Activated naive CD4-positive, alpha-beta T cell (primary cell): ENCODE data around the gene DMAC2L.
"Not testable (repeated sequence)": the region's sequence is repeated elsewhere in the genome, so short reads cannot be mapped to it uniquely, and the experiment has no call there.

Source experiments
- DNase-seq, 4 experiments: peaks; one replicate each; lab custom pipeline; 2025; lab: John Stamatoyannopoulos, UW

DMAC2L gene, protein sequence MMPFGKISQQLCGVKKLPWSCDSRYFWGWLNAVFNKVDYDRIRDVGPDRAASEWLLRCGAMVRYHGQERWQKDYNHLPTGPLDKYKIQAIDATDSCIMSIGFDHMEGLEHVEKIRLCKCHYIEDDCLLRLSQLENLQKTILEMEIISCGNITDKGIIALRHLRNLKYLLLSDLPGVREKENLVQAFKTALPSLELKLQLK

DNA sequence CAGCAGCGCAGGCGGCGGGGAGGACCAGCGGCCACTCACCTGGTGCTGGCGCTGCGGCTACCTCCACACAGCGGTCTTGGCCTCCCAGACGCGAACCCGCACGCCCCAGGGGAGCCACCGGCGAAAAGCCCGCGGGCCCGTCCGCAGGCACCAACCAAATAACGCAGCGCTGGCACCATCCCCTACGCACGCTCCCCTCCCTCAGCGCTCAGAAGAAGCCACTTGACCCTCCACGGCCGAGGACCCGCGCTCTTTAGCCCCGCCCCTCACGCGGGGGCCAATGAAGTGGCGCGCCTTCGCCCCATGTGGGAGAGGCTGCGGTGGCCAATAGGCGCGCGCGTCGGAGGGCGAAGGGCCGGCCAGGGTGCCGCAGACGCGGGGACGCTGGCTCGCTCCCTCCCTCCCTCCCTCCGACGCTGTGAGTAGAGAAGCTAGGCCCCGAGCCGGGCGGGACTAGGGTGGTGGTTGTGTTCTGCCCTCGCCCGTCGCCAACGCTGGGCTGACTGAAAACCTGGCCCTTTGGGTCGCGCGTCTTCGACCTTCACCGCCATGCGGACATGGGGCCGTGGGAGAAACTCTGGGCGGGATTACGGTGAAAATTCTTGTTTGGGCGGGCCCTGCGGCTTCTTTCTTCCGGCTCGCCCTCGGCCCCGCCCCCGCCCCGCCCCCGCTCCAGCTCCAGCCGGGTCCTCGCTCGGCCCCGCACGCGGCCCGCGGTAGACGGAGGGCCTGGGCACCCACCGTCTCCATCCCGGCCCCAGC lies at the start of gene DMAC2L, which contains the start of gene L2HGDH:
TSS of gene DMAC2L (plus strand) at position 353 of the 762 bp plus-strand sequence. CDS start 9,164 bp downstream, outside the sequence.
TSS of gene L2HGDH (minus strand) at position 258 of the 762 bp plus-strand sequence. CDS start at position 179, 79 bp downstream.
- peak; percentile 79 to 84 (median 82) for DNase-seq

DNA sequence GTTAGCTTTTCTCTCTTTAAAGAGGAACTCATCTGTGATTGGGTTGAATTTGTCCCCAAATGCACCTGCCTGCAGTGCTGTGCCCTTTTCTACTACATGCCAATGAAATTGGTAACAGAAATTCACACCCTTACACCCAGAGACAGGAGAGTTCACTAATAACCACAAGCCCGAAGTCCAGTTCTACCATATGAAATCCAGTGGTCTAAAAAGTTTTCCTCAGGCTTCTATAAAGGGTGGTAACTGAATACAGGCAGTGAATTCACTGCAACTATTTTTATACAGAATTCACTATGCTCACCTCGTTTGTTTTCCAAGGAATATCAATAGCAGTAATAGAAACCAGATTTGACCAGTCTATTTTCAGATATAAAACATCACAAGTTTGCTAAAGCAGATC lies 49.3 kb upstream of the DMAC2L start:
- no peak for DNase-seq

DNA sequence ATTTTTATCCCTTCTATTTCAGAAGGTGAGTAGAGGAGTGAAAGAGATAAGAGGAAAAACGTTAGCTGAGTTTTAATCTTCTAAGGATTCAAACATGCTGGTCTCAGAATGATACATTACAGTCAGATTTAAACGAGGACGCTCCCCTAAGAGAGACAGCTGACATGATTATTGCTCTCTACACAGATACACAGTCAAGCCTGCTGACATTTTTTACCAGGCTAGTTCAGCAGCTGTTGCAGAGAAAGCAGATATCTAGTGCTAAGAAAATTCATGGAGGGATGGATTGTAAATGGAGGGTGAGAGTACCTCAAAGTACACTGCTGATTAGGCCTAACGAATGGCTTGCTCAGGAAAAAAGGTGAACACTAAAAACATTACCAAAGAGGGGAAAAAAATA lies 48.8 kb upstream of the DMAC2L start:
- DNase-seq = no peak

DNA sequence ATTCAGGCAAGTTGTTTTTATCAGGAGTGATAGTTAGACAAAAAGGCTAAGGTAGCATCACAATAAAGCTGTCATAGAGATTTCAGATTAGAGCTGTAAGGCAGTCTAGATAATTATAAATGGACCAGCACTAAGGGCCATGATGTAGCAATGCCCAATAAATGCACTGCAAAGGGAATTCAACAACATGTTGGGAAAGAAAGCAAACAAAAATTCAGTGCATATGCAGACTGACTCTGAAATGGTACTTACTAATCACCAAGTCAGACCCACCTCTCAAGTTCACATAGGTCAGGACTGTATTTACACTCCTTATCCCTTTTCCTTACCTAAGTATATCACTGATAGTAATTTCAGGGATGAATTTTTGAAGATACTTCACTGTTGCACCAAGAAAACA lies 47.1 kb upstream of the DMAC2L start:
- DNase-seq = no peak

DNA sequence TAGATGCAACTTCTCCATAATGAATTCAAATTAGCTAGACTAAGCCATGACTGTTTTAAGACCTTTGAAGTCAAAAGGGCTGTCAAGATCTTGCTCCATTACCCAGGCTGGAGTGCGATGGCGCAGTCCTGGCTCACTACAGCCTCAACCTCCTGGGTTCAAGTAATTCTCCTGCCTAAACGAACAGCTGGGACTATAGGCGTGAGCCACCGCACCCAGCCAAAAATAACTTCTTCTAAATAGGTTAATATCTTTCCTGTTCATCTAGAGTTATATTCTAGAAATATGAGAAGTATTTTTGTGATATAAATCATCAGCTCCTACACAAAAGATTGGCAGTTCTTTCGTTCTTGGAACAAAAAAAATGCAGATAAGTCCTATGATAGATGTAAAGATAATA lies 41.2 kb upstream of the DMAC2L start:
- no peak for DNase-seq

DNA sequence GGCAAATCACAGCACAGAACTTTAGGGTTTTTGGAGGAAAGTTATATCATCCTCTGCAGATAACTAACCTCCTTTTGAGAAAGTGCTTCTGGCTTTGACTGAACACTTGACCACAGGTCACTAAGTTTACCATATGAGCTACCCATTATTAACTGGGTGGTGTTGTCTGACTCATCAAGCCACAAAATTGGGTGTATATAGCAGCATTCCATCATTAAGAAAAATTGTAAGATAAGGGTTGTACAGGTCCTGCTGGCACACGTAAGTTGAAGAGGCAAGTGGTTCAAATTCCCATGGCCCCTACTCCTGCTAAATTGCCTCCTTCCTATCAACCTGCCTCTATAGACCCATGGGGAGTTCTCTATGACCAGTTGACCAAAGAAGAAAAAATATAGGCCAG lies 39.6 kb upstream of the DMAC2L start:
- DNase-seq = no peak

DNA sequence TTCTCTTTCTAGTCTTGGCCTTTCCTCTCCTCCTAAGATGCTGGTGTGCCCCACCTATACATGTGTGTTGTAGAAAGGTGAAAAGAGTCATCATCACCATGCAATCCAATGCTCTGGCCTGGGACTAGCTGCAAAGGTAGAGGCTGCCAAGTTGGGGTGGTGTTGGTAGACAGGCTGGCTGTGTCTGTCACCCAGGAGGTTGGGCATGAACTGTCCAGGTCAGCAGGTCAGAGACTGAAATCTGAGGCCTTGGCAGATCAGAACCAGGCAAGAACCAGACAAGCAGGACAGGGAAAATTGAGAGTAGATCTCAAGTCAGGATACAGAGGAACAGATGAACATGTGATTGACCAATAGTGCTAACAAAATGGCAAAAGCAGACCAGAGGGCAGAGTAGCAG lies 26.3 kb upstream of the DMAC2L start:
- DNase-seq = no peak

DNA sequence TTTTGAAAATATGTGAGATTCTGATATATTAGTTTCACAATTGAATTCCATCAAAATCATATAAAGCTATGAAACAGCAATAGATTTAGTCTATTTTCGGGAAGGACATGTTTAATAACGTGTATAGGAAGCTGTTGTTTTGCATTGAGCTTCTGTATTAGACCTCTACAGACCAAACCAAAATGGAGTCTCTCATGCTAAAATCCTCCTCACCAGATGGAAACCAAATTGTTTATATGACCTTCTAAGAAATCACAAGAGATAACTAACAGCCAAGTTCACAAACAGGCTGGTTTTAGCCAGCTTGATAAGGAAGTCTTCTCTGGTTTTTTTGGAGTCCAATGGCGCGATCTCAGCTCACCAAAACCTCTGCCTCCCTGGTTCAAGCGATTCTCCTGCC lies 24.0 kb upstream of the DMAC2L start:
- no peak for DNase-seq

DNA sequence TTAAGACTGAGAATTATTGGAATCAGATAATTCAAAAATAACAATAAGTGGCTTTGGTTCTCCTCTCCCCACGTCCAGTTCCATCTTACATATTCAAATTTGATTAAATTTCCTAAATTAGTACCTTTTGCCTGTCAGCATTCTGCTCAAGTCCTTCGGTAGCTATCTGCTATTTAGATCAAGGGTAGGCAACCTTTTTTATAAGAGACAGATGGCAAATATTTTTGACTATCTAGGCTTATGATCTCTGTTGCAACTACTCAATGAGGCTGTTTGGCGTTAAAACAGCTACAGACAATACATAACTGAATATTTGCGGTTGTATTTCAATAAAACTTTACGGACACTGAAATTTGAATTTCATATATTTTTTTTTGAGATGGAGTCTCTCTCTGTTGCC lies 21.8 kb upstream of the DMAC2L start:
- no peak for DNase-seq

DNA sequence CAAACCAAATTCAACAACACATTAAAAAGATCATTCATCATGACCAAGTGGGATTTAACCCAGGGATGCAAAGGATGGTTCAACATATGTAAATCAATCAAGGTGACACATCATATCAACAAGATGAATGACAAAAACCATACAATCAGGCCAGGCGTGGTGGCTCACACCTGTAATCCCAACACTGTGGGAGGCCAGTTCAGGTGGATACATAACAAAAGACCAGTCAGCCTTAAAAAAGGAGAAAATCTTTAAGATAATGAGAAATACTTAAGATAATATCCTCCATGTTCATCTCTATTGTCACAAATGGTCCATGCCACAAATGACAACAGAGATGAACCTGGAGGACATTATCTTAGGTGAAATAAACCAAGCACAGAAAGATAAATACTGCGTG lies 12.5 kb upstream of the DMAC2L start:
- DNase-seq = no peak

DNA sequence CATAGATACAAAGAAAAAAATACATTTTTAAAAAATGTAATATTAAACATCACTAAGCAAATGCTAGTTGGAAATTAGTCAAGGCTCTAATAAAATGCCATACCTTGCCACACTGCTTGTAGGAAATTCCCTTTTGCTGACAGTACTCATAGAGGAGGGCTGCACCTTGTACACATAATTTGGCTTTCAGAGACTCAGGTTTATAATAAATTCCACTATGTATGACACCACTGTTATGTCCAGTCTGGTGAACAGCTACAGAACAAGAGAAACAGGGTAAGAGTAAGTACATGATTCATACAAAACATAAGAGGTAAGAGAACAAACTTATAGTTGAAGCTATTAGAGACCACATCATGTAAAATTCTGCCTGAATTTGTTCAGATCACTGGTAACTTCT lies 10.2 kb upstream of the DMAC2L start:
- DNase-seq = no peak

DNA sequence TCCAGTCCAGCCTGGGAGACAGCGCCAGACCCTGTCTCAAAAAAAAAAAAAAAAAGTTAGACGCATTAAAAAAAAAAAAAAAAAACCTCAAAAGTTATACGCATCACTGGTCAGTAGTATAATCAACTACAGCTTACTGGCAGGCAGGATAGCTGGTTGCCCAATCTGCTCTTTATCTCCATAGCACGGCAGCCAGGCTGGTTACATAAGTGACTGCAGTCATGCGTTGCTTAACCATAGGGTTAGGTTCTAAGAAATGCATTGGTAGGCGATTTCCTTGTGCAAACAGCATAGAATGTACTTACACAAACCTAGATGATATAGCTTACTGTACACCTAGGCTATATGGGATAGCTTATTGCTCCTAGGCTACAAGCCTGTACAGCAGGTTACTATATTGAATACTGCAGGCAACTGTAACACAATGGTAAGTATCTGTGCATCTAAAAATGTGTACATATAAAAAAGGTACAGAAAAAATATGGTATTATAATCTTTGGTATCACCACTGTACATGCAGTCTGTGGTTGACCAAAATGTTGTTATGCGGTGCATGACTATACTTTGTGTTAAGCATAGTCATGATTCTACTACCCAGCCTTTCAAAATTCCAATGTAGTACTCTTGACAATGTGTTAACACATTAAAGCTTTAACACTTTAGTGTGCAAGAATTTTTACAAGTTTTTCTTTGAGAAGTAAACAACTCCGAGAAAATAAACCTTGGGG lies 8.2 kb upstream of the DMAC2L start:
- DNase-seq = no peak

DNA sequence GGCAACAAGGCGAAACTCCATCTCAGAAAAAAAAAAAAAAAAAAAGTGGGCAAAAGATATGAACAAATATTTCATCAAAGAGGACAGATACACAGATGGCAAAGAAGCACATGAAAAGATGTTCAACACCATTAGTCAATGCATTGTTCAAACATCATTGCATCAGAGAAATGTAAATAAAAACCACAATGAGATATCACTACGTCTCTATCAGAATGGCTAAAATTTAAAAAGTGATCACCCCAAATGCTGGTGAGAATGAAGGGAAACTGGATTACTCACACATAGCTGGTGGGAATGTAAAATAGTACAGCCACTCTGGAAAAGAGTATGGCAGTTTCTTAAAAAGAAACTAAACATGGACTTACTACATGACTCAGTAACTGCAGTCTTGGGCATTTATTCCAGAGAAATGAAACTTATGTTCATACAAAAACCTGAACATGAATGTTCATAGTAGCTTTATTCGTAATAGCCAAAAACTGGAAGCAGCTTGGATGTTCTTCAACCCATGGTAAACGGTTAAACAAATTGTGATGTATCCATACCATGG lies 3.7 kb upstream of the DMAC2L start:
- DNase-seq = no peak

DNA sequence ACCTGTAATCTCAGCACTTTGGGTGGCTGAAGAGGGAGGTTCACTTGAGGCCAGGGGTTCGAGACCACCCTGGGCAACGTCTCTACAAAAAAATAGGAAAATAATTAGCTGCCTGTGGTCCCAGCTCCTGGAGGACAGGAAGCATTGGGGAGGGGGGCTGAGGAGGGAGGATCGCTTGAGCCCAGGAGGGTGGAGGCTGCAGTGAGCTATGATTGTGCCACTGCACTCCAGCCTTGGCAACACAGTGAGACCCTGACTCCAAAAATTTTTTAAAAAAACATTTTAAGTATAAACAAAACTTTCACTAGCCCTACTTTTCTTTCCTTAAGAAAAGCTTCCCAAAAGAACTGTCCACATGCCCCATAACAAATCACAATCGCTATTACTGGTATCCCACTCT lies 1.7 kb upstream of the DMAC2L start:
- DNase-seq = no peak

DNA sequence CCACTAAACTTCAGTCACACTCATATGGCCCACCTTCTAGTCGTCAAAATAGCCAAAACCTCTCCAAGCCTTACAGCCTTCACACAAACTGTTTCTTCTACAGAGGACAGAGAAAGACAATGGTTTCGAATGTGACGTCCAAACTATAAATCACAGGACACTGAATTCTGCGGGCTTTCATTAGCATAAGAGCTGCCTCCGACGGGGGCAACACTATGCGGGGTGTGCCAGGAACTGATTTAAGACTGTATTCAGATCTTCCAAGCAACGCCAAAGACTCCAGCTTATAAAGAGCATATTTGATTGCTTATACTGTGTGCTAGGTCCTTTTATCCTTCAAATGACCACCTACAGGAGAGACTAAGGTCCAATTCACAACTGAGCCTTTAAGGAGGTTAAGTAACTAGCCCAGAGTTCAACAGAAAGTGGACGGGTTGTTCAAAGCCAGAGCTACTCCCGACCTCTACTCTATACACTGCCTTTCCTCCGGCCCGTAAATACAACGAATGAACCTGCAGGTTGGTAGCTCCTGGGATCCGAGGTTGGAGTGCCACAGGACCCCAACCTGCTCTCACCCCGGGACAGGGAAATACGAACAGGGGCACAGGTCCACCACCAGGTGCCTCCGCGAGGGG lies 670 bp upstream of the DMAC2L start:
- DNase-seq = no peak

DNA sequence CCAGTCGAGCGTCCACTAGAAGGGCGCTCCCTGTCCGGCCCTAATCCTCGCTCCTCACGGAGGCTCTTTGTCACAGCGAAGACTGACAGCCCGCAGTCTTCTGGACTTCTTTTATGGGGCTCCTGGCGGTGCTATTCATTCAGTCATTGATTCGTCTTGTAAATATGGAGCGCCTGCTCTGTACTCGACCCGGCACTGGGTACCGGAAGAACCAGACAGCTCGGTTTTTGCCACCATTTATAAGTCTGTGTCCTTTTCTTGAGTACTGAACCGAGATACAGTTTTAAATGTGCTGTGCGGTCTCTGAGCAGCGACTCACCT lies 570 bp downstream of the DMAC2L start:
- peak in 1 of 4 experiments; percentile 59 for DNase-seq

DNA sequence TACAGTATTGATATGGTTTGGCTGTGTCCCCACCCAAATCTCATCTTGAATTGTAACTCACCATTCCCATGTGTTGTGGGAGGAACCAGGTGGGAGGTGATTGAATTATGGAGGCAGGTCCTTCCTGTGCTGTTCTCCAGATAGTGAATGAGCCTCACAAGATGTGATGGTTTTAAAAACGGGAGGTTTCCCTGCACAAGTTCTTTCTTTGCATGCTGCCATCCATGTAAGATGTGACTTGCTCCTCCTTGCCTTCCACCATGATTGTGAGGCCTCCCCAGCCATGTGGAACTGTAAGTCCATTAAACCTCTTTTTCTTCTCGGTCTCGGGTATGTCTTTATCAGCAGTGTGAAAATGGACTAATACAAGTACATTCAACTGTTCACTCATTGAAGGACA lies 2.0 kb downstream of the DMAC2L start:
- DNase-seq = not testable (repeated sequence)

DNA sequence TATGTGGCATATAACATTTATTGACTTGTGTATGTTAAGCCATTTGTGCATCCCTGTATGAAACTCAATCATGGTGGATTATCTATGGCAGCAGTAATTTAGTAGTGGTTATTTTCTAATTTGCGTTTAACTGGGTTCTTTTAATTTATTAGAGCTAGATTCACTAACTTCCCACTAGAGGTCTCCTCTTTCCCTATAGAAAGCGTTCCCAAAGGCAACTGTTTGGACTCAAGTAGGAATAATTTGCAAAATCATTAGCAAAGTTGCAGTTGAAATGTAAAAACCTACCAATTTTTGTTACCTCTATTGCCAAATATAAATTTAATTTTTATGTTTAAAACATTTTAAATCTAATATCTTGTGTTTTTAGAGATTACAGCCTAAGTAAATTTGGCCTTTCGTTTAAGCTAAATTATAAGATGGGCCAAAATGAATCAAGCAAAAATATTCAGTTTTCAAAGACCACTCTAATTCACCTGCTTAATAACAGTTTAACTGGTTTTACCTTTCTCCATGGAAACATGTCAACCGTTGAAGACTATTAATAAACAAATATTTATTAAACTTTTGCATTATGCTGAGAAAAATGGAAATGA lies 6.0 kb downstream of the DMAC2L start:
- no peak for DNase-seq

DNA sequence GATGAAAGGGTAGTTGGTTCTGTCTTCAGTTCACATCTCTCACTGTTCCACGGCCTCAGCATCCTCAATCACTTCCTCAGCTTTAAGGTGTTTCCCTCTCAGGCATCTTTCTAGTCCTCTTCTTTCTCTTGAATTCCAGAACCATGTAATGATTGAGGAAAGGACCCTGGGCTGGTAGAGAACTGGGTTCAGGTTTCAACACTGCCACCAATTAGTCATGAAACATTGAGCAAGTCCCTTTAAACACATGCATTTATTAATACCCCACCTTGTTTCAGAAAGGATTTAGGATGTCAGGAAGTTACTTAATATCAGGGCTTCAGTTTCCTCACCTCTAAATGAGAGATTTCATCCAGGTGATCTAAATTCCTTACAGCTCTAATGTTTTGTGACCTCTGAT lies 7.2 kb downstream of the DMAC2L start:
- no peak for DNase-seq

DNA sequence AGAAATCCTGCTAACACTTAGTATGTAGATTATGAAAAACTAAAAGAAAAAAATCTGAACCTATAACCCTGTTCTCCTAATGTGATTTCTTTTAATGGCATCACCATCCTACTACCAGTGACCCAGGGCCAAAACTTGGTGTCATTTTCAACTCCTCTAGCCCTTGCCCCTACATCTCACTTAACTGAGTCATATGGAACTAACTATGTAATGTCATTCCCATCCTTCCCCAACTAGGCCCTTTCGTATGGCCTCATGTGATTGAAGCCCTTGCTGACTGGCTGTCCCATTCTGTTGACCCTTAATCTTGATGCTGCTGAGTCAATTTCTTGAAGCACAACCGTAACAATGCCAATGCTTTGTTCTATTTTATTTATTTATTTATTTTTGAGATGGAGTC lies 7.6 kb downstream of the DMAC2L start:
- DNase-seq = no peak

DNA sequence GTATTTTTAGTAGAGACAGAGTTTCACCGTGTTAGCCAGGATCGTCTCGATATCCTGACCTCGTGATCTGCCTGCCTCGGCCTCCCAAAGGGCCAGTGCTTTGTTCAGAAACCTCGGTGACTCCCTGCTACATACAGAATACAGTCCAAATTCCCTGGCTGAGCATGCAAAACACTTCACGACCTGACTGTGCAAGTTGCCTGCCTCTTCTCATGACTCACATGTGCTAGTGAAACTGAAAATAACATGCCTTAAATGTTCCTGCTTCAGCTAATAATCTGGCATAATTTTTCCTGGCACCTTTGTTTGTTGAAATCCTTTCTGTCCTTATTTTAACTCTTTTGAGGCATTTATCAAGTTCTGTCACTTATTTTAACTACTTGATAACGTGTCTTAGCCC lies 8.2 kb downstream of the DMAC2L start:
- no peak for DNase-seq
